HEK293 (cell line): Measurements from ENCODE around the gene HHIPL1.

ENCODE experiments used
- CTCF ChIA-PET: fragments of 350-600 bp; formaldehyde crosslinking; extraction: SDS; loops from one replicate; lab custom pipeline; 2021; ENCODE audit warnings: antibody characterized with exemption; lab: Yijun Ruan, JAX
- POLR2A ChIA-PET: fragments of 300-600 bp; formaldehyde crosslinking; extraction: SDS; loops from one replicate; lab custom pipeline; 2020; ENCODE audit warnings: antibody characterized with exemption, inconsistent platforms; lab: Yijun Ruan, JAX
- H3K27ac ChIP-seq: fragments of 200-500 bp; sonication (Bioruptor generic); 2 replicates; pipeline ENCODE4 v1.5.1; 2014; ENCODE audit warnings: low read depth, low read length, control low read depth, inconsistent platforms; ENCODE audit errors: extremely low read depth
- H3K36me3 ChIP-seq, 2 experiments: fragments of 200-500 bp in 1 of 2; sonication (Bioruptor generic) in 1 of 2; 1 replicate in 1 of 2; 2 replicates in 1 of 2; pipeline ENCODE4 v1.5.1; 2014 to 2017; ENCODE audit warnings: inconsistent platforms in 2 of 2, low read length in 2 of 2; ENCODE audit not compliant: control insufficient read depth in 2 of 2, insufficient read depth in 1 of 2
- H3K4me1 ChIP-seq: fragments of 200-500 bp; sonication (Bioruptor generic); 2 replicates; pipeline ENCODE4 v1.5.1; 2014; ENCODE audit warnings: mild to moderate bottlenecking, low read length, inconsistent platforms; ENCODE audit not compliant: control insufficient read depth, insufficient read depth
- H3K4me3 ChIP-seq: 2 replicates; pipeline ENCODE4 v1.5.1; 2011; ENCODE audit warnings: low read depth, mild to moderate bottlenecking, control low read depth, low read length, moderate library complexity
- H3K9me3 ChIP-seq: fragments of 200-500 bp; sonication (Bioruptor generic); 2 replicates; pipeline ENCODE4 v1.5.1; 2014; ENCODE audit warnings: low read depth, low read length, inconsistent platforms; ENCODE audit not compliant: control insufficient read depth, insufficient read depth
- KLF1 ChIP-seq: fragments of 450-650 bp; formaldehyde crosslinking; IDR thresholded peaks from 2 replicates; pipeline ENCODE4 v1.5.1; 2016; ENCODE audit warnings: missing biosample characterization, missing genetic modification characterization
- MEIS1 ChIP-seq: sonication (generic); formaldehyde crosslinking; IDR thresholded peaks from 2 replicates; pipeline ENCODE4 v1.8.1; 2022; ENCODE audit warnings: missing genetic modification reagents, mild to moderate bottlenecking, borderline replicate concordance
- SCRT2 ChIP-seq: fragments of 450-650 bp; formaldehyde crosslinking; IDR thresholded peaks from 2 replicates; pipeline ENCODE4 v1.5.1; 2016; ENCODE audit warnings: missing biosample characterization, missing genetic modification characterization
- SP7 ChIP-seq: fragments of 450-650 bp; formaldehyde crosslinking; IDR thresholded peaks from 2 replicates; pipeline ENCODE4 v1.5.1; 2016; ENCODE audit warnings: missing biosample characterization, missing genetic modification characterization
- ZNF157 ChIP-seq: fragments of 450-650 bp; formaldehyde crosslinking; IDR thresholded peaks from 2 replicates; pipeline ENCODE4 v1.5.1; 2016; ENCODE audit warnings: missing biosample characterization, missing genetic modification characterization
- ZNF16 ChIP-seq: fragments of 450-650 bp; formaldehyde crosslinking; IDR thresholded peaks from 2 replicates; pipeline ENCODE4 v1.5.1; 2016; ENCODE audit warnings: low read depth, missing biosample characterization, missing genetic modification characterization
- ZNF175 ChIP-seq: fragments of 450-650 bp; formaldehyde crosslinking; IDR thresholded peaks from 2 replicates; pipeline ENCODE4 v1.5.1; 2016; ENCODE audit warnings: missing biosample characterization, missing genetic modification characterization
- ZNF274 ChIP-seq, 2 experiments: fragments of 200-500 bp in 1 of 2; fragments of 450-650 bp in 1 of 2; sonication (Bioruptor generic) in 1 of 2; formaldehyde crosslinking in 1 of 2; IDR thresholded peaks; 2 replicates each; pipeline versions ENCODE4 v1.5.1 to v1.6.1; 2014 to 2016; ENCODE audit warnings: borderline replicate concordance in 1 of 2, inconsistent platforms in 1 of 2, low read length in 1 of 2, missing biosample characterization in 1 of 2, missing genetic modification characterization in 1 of 2
- ZNF629 ChIP-seq: fragments of 450-650 bp; formaldehyde crosslinking; IDR thresholded peaks from 2 replicates; pipeline ENCODE4 v1.5.1; 2017; ENCODE audit warnings: missing biosample characterization, missing genetic modification characterization
- TF ChIP-seq, protein P1 (sequence below): fragments of 450-650 bp; formaldehyde crosslinking; IDR thresholded peaks from 2 replicates; pipeline ENCODE4 v1.5.1; 2016; ENCODE audit warnings: missing biosample characterization, missing genetic modification characterization
- TF ChIP-seq, protein P2 (sequence below): fragments of 450-650 bp; formaldehyde crosslinking; IDR thresholded peaks from 2 replicates; pipeline ENCODE4 v1.5.1; 2016; ENCODE audit warnings: missing biosample characterization, missing genetic modification characterization
- TF ChIP-seq, protein P3 (sequence below): fragments of 450-650 bp; formaldehyde crosslinking; IDR thresholded peaks from 2 replicates; pipeline ENCODE4 v1.5.1; 2017; ENCODE audit warnings: missing biosample characterization, missing genetic modification characterization

Gene HHIPL1

DNA sequence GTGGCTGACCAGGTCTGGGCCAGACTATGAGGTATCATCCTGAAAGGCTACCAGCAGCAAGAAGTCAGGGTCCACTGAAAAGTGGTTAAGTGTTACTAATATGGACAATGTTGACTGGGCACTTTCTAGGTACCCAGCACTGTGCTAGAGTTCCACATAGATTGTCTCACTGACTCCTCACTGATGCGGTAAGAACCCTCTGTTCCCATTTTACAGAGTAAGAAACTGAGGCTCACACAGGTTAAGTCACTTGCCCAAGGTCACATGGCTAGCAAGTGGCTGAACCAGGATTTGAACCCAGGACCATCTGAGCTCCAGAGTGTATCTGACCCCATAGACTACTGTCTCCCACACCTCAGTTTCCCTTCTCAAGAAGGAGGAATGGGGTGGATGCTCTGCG is 36.3 kb upstream of the HHIPL1 start (continued):
- TF ChIP-seq, protein P1, sequence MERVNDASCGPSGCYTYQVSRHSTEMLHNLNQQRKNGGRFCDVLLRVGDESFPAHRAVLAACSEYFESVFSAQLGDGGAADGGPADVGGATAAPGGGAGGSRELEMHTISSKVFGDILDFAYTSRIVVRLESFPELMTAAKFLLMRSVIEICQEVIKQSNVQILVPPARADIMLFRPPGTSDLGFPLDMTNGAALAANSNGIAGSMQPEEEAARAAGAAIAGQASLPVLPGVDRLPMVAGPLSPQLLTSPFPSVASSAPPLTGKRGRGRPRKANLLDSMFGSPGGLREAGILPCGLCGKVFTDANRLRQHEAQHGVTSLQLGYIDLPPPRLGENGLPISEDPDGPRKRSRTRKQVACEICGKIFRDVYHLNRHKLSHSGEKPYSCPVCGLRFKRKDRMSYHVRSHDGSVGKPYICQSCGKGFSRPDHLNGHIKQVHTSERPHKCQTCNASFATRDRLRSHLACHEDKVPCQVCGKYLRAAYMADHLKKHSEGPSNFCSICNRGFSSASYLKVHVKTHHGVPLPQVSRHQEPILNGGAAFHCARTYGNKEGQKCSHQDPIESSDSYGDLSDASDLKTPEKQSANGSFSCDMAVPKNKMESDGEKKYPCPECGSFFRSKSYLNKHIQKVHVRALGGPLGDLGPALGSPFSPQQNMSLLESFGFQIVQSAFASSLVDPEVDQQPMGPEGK (tag by site-specific recombination) = no peak
- TF ChIP-seq MEIS1 (CRISPR knock-in tag) (no peak), SP7 (tag by site-specific recombination) (no peak)

- POLR2A ChIA-PET = no interaction called here
- TF ChIP-seq ZNF16 (tag by site-specific recombination) (peak; percentile 70), SCRT2 (tag by site-specific recombination) (peak; percentile 65; the same call in 1 of the 2 replicates), ZNF629 (tag by site-specific recombination) (no peak)
- Histone ChIP-seq H3K4me1 (peaks cover 10% of the 10 kb centered on the region), H3K9me3 (no peaks in the 10 kb centered on the region), H3K27ac (no peak overlapping the region), H3K36me3 (no peaks in the 10 kb centered on the region), H3K4me3 (no peak overlapping the region)
- CTCF ChIA-PET = interaction anchor here (1.4 kb wide), 1 partner anchor 19 kb away, joined by 4 read pairs; no protein-coding TSS in a partner anchor
Measured at GRCh38 chr14:99609245-99610170, 35.4 kb upstream of the HHIPL1 start.

GRCh38 chr14:99611646-99612045 is 33.3 kb upstream of the HHIPL1 start:
- Histone ChIP-seq H3K36me3 (no peaks in the 10 kb centered on the region), H3K27ac (no peak overlapping the region), H3K9me3 (no peaks in the 10 kb centered on the region), H3K4me3 (no peak overlapping the region)
- CTCF ChIA-PET = interaction anchor here (0.7 kb wide), 1 partner anchor 273 kb away, joined by 5 read pairs; no protein-coding TSS in a partner anchor
- POLR2A ChIA-PET = interaction anchor here (1.3 kb wide), 1 partner anchor 37 kb away, joined by 3 read pairs; no protein-coding TSS in a partner anchor
- TF ChIP-seq ZNF157 (tag by site-specific recombination) = no peak
- TF ChIP-seq KLF1 = no peak
- TF ChIP-seq ZNF274 (IDR thresholded peaks at IDR 0.05; ENCODE audit: low read length) = no peak
- TF ChIP-seq ZNF274 (tag by site-specific recombination; IDR thresholded peaks at IDR 0.05; ENCODE audit: borderline replicate concordance) = no peak
- TF ChIP-seq, protein P2, sequence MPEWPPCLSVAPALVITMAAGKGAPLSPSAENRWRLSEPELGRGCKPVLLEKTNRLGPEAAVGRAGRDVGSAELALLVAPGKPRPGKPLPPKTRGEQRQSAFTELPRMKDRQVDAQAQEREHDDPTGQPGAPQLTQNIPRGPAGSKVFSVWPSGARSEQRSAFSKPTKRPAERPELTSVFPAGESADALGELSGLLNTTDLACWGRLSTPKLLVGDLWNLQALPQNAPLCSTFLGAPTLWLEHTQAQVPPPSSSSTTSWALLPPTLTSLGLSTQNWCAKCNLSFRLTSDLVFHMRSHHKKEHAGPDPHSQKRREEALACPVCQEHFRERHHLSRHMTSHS = no peak
- TF ChIP-seq, protein P3, sequence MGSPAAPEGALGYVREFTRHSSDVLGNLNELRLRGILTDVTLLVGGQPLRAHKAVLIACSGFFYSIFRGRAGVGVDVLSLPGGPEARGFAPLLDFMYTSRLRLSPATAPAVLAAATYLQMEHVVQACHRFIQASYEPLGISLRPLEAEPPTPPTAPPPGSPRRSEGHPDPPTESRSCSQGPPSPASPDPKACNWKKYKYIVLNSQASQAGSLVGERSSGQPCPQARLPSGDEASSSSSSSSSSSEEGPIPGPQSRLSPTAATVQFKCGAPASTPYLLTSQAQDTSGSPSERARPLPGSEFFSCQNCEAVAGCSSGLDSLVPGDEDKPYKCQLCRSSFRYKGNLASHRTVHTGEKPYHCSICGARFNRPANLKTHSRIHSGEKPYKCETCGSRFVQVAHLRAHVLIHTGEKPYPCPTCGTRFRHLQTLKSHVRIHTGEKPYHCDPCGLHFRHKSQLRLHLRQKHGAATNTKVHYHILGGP = no peak
- TF ChIP-seq, all 188 proteins: peak for 0
- peaks cover 4% of the 10 kb centered on the region for H3K4me1 ChIP-seq

GRCh38 chr14:99612071-99612737 is 32.7 kb upstream of the HHIPL1 start:
- Histone ChIP-seq H3K36me3 (no peaks in the 10 kb centered on the region), H3K4me1 (peaks cover 4% of the 10 kb centered on the region), H3K9me3 (no peaks in the 10 kb centered on the region), H3K4me3 (no peak overlapping the region), H3K27ac (no peak overlapping the region)
- ChIA-PET CTCF (interaction anchor here (0.7 kb wide), 1 partner anchor 272 kb away, joined by 5 read pairs; no protein-coding TSS in a partner anchor), POLR2A (interaction anchor here (1.3 kb wide), 1 partner anchor 38 kb away, joined by 3 read pairs; no protein-coding TSS in a partner anchor)
- TF ChIP-seq SP7 (tag by site-specific recombination) = peak; percentile 99
- TF ChIP-seq SCRT2 (tag by site-specific recombination) = 0 out of 2 replicates have a peak, but pooled peaks have one; percentile 17
- no peak for TF ChIP-seq ZNF175 (tag by site-specific recombination)
